GM19025 (cell line): ENCODE data around the gene SKAP2.

Source experiments
- ATAC-seq: cut with Tn5 transposase; IDR thresholded peaks from one replicate; pipeline ENCODE4 v1.9.1; 2021; ENCODE audit warnings: mild to moderate bottlenecking, low read depth, moderate library complexity; ENCODE audit not compliant: unreplicated experiment

Gene SKAP2

DNA sequence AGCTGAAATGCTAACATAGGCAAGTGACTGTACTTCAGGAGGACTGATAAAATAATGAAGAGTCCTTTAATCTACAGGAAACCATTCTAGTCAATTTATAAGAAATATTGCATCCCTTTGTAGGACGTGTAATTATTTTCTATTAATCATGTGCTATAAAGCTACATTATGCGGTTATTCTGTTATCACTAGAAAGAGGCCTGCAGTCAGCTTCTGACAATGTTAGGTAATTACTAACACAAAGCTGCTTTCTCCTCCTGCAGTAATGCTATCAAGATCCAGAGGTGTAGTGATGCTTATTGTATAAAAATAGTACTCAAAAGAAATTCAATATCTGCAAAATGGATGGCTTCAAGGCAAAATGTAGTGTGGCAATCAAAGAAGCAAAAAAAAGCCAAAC is 191.1 kb downstream of the SKAP2 start:
- no peak for ATAC-seq

DNA sequence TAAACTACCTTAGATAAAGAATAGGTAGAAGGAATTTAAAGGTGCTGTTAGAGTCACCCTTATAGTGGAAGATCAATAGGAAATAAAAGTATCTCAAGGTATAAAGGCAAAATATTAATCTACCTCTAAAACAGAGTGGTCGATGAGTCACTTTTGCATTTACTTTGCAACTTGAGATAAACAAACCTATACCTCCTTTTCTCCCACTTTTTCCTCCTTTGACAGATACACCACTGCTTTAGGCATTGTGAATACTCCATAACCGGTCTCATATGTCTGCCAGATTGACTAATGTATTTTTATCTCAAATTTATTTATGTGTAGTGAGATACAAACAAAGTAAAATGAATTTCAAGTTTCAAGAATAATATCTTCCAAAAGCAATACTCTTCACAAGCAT is 193.5 kb downstream of the SKAP2 start:
- ATAC-seq, result no peak

DNA sequence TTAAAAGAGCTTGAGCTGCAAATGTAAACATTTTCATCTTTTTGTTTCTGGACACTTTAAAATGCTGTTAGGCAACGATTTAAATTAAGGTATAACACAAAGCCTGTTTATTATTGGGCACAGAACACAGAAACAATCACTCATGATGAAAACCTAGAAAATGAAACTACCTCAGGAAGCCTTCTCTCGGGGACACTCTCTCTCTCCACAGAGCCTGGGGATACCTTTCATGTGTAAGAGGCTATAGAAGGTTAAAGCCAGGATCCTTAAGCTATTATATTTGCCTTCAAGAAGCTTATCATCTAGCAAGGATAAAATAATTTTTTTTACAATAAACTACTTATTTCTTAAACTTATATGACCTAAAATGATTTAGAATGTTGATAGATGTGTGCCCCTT is 194.1 kb downstream of the SKAP2 start:
- no peak for ATAC-seq

DNA sequence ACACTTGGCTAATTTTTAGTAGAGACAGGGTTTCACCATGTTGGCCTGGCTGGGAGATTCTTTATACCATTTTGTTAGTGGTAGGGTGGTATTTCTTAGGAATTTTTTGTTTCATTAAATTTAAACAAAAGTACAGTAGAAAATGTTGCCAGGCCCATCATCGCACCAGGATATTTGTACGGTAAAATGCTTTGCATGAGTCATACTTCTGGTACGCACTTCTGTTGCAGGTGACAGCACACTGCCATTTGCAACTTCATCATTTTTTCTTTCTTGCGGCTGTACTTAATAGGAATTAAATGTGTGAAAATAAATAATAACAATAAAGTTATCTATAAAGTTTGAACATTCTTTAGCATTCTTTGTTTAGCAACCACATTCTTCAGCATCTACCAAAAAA is 195.6 kb downstream of the SKAP2 start:
- ATAC-seq, result no peak

DNA sequence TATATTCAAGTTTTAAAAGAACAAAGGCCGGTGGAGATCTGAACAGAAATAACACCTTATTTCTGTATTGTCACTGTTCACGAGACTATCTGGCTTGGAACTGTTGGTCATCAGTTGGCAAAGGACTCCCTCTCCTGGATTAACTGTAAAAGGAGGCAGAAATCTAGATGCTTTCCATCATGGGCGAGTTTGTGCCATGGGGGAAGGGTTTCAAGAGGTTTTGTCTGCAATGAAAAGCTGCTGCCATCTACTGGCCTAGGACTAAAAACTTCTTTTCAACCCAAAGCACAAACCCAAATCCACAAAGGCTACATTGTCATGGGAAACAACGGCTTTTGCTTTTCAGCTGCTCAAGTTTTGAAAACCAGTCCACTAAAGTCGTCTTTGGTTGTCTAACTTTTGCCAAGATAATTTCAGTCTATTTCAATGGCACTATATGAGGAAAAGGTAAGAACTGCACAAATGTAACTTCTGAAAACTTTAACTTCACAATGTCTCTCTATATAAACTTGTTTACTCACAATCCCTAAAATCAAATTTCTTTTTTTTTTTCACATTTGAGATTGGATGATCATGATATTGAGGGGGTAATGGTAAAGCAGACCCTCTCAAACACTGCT is 196.8 kb downstream of the SKAP2 start:
- ATAC-seq, result no peak

DNA sequence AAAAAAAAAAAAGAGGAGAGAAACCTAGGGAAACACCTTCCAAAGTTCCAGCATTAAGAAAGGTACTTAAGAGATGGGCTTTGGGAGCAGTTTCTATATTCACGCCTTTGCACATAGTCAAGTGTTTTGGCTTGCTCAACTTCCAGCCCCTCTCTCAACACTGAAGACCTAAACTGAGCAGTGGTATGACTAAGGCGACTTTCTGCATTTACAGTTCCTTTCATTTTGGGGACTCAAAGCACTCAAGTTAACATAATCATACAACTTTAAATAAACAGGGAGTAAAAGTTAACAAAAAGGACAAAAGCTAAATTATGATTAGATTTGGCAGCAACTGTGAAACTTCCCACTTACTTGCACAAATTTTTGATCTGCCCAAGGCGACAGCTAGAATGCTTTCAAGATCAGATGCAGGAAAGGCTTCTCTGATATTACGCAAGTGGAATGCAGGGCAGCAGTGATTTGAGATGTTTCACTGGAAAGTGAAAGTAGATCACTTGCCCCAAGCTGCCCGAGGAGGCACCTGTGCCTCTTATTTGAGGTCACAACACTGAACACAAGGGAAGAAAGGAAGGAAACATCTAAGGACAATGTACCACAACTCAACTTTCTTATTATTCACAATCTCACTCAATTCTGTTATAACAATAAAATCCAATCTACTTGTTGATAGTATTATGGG is 199.5 kb downstream of the SKAP2 start:
- ATAC-seq, result no peak

DNA sequence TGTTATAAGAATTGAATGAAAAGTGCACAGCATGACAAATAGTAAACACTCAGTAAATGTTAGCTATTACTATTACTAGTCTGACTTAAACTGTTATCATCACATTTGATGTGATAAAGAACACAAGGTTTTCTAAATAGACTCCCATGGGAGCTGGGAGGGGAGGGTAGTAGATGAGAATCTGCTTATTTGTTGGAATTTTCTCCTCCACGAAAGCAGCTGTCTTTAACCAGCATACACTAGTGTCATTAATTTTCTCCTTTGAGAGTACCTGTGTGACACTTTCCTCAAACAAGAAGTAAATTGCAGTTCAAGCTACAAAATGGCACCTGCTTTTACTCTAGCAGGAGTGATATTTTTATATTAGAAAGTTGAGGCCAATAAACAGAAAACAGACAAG is 200.1 kb downstream of the SKAP2 start:
- ATAC-seq, result no peak

DNA sequence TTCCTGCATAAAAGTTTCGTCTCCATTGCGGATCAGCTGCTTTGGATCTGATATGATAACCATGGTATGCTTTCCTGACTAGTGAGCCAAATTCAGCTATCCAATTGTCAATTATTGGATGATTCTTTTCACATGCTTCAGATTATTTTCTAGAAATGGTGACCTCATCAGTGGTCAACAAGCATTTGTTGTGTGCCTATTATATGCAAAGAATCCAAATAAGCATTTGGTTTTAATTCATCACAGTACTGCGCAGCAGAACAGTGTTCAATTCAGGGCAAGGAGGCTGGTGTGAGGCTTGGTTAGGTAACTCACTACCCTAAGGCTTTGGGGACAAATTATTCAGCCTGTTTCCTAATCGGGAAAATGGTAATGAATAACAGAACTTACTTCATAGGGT is 200.5 kb downstream of the SKAP2 start:
- ATAC-seq, result no peak

DNA sequence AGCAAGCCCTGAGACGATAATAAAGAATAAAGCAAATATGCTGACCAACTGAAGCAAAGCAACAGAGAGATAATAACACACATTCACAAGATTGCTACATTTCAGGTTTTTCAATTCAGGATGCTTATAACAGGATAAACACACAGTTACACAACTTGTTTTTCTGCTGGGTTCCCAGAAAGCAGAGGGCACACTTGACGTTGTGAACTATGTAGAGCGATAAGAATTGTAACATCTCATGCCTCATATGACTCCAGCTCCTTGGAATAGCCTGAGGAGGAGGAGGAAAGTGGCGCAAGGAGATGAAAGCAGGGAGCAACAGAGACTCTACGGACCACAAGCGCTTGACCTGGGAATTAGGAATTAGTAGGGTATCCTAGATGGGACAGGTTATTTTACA is 201.7 kb downstream of the SKAP2 start:
- no peak for ATAC-seq

DNA sequence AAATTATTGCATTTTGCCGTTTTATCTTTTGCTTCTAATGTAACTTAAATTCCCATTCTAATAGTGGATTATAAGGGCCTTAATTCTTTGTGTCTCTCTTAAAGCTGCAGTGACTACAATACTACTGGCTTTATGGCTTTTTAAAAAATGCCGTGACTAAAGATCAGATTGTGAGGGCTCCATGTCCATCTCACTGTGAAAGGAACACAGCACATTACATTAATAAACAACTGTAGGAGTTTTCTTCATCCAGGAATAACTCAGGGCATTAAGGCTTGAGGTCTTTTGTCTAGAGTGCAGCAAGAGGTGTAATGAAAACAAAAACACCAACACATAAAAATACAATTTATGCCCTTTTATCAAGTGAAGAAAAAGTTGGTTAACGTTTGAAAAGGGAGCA is 205.3 kb downstream of the SKAP2 start:
- ATAC-seq, result no peak

DNA sequence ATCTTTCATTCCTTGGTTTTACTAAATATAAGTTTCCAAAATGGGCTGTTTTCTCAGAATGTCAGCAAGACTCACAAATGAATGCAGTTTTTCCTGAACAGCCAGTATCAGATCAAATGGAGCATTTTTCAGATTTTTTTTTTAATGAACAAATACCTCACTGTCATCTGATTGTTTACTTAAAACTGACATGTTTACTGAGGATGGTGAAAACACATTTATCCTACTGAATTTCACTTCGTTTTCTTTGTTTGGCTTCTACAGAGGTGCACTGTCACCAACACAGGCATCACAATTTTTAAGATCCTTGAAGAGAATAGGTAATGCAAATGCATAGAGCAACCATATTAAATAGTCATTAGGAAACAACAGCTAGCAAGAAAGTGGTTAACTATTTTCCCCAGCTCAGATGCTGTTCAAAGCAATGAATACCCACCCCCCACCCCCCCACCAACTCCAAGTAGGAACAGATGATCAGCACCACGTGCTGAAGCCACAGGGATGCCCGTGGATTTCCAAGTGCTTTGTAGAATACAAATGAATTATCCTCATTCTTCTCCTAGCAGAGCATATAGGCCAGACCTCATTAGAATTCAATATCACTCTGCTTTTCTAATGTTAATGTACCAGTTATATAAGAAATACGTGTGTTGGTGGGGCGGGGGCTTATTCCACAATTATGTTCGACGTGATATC is 205.9 kb downstream of the SKAP2 start:
- no peak for ATAC-seq

DNA sequence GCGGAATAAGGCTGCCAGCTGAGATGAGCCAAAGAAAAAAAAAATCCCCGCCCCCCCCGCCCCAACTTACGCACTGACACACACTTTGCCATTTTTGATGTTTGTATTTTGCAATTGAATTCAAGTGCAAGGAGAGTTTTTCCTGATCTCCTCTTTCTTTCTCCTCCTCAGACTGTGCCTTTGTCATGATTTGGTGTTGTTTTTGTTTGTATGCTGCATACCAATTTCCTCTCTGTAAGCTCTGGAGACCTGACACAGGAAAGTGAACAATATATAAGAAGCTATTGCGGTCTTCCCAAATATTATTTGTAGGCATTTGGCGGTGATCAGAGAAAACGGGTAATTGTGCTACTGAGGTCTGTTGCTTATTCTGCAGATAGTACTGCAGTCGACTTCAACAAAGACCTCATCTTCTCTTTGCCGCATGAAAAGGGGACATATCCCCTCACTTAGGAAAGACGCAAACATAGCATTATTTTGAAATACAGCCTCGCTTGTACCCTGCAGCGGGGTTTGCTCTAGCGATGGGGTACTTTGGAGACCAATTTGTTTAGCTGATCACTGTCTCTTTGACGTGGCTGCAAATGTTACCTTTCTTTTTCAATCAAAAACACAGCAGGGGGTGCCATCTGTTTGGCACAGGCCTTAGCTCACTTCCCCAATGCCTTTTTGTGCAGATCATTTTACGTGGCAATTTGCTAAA is 206.6 kb downstream of the SKAP2 start:
- ATAC-seq, result no peak

DNA sequence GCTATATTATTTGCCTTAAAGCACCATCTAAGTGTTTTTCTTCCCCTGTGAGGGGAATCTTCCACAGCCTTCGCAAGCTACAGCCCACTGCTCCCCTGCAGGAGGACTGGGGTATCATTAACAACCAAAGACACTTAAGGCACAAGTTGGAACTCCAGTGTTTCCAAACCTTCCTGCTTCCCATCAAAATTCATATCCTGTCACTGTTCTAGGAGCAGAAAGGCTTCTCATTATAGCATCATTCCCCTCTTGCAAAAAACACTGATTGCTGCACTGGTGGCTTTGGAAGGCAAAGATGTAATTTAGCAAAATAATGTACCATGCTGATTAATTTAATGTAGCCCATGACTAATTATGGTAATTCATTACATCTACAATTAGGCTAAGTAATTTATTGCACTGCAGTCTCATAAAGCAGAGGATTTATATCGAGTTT is 207.2 kb downstream of the SKAP2 start:
- no peak for ATAC-seq

DNA sequence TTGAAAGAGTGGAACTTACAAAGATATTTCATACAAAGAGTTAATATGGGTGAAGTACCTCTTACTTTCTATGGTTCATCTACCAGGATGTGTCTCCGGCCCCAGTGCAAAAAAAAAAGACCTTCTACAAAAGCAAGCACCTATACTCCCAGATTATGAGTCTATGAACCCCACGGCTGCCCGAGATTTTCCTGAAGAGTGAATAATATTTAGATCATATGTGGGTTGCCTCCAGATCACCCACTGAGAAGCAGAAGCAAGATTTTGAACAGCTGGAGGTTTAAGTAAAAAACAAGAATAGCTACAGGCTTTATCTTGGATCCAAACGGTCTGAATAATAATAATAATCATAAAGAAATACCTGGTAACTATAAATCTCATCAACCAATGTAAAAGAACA is 207.7 kb downstream of the SKAP2 start:
- no peak for ATAC-seq

DNA sequence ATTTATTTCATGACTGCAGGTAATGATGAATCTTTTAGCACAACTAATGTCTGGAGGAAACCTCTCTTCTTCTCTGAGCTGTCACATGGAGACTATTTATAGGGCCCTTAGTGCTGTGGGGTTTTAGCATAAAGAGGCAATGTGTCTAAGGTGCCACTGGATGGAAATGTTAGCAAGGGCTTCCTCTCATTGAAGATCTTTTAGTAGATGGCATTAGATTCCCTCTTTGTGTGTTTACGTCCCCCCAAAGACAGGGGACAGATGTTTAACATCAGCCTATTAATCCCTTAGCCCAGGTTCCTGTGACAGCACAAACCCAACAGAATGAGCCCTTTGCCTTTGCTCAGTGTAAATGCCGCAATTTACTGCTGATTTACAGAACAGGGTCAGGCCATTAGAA is 208.6 kb downstream of the SKAP2 start:
- no peak for ATAC-seq

DNA sequence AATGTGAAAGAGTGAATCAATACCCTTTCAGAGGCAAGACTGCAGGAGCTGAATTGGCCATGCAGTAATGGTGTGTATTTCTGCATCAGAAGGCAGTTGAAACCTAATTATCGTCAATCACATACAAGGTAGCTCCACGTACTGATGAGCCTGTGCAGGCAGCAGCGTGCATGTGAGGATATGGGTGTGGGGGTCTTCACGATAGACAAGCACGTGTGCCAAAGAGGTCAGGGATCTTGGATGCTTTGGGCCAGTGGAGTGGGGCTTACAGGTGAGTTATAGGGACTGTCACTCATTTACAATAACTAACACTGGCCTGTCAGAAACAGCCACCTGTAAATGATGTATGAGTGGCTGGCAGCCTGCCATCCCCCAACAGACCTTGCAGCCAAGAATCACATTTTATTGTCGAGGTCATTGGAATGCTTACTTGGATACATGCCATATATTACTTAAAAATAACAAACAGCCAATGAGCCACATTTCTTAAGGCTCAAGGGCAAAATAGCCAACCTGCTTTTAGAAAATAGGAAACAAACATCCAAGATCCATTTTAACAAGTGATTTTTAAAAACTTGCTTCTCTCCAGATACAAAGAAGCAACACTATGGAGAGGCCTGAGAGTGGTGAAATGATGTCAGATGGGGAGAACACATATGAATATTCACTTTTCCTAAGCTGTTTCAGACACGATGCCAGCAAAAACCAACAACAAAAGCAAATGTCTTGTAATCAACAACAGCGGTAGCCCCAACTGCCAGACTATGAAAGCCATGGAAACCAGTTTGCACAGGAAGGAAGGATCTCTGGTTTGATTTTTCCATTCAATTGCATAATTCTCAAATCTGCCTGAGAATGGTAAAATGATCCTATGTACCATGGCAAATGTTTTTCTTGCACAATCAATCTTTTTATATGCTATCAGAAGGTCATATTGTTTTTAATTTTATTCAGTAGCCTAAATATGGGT is 210.7 kb downstream of the SKAP2 start:
- no peak for ATAC-seq

DNA sequence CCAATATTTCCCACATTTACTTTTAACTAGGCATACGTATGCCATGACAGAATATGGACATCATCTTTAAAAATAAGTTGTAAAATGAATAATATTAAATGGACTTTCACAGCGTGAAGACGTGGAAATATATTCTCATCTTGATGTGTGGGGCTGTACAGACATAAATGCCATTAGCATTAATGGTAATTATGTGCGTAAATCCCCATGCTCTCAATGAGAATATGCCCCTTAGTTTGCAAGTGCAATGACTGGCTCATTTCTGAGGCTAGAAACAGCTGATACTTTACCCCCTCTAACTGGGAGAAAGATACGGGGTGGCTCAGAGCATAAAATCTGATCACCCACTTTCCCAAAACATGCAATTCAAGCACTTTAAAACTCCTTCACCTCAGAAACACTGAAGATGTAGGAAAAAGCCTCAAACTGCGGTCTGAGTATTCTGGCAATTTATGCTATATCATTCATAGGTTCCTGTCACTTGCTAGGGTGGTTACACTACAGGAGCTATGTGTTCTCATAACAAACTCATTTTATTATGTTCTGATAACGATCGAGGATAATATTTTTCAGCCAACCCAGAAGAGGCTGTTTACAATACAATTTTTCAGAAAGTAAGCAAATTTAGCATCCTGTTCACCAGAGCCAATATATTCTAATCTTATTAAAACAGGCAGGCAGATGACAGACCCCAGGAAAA is 211.8 kb downstream of the SKAP2 start:
- no peak for ATAC-seq

DNA sequence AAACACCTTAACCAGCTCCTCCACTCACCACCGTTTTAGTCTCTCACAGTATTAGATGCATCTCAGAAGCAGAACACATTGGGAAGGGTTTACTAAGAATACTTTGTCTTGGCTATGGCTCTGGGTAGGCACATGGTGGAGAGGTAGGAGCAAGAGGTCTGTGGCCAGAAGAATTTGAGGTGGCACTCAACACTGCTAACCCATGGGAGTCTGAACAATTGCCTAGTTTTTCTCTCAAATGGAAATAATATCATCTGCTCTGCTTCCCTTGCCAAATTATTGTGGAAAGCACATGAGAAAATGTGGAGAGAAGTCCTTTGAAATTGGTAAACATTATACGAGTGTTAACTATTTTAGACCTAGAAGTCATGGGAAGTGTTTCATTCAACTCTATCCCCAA is 214.3 kb downstream of the SKAP2 start:
- ATAC-seq, result no peak

DNA sequence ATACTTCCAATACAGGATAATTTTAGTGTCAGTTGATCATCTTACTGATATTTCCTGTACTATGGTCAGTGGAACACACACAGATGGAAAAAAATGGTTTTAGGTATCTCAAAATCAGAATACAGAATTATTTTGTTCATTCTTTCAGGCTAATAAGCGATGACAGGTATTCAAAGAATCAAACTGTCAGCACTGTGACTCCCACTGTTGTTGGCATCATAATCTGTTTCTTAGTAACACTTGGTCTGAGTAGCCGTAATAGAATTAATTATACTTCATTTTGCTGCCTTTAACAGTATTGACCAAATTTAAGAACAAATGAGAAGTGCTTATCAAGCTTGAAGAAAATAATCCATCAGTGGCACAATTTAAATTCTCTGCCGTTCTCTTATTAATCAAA is 215.0 kb downstream of the SKAP2 start:
- no peak for ATAC-seq

DNA sequence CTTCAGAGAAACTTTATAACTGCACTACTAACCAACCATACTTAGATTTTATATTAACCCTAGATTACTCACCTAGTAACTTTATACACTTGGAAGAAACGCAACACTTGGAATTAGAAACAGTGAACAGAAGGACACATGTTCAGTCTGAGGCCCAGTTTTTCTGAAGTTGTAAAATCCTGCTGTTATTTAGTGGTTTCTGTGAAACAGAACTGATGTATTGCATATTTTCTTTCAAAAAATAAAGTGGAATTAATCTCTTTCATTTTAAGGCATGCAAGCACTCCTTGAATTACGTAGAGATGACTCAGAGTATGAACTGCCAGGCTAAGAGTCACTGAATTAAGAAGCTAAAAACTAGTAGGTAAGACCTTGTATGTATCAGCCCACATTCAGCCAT is 215.8 kb downstream of the SKAP2 start:
- no peak for ATAC-seq
